ENCODE results near the gene TBL1X. TPM values are rescaled to one million over a fixed set of nuclear protein-coding genes. Genes with fewer than 3 reads are reported as not detected.

TBL1X gene
- total RNA-seq, 1 experiment from 2014 or later: 15.0 TPM

GRCh38 chrX:9635803-9636202 is 170.9 kb downstream of the TBL1X start:
- ChIA-PET CTCF (no interaction called here), POLR2A (no interaction called here)
- Mint-ChIP-seq H3K27ac (ENCODE audit: low read depth, unreplicated experiment) (no peak overlapping the region), H3K4me1 (ENCODE audit: insufficient read depth, unreplicated experiment) (no peaks in the 10 kb centered on the region), H3K27me3 (ENCODE audit: insufficient read depth, unreplicated experiment) (peaks cover 10% of the 10 kb centered on the region), H3K36me3 (ENCODE audit: insufficient read depth, unreplicated experiment) (peaks cover 5% of the 10 kb centered on the region), H3K4me3 (ENCODE audit: unreplicated experiment) (no peak overlapping the region), H3K9me3 (ENCODE audit: unreplicated experiment) (peaks cover 6% of the 10 kb centered on the region)
- intact Hi-C loops (cut with micrococcal nuclease): no loop called here
- no TSS peak for BruUV-seq (replicated peaks)
- TF ChIP-seq CTCF (IDR thresholded peaks at IDR 0.05; ENCODE audit: unreplicated experiment): no peak
- no peak for DNase-seq (ENCODE audit: unreplicated experiment)

- POLR2A ChIA-PET: no interaction called here
- Mint-ChIP-seq H3K4me3 (ENCODE audit: unreplicated experiment) (no peak overlapping the region), H3K27ac (ENCODE audit: low read depth, unreplicated experiment) (no peak overlapping the region), H3K4me1 (ENCODE audit: insufficient read depth, unreplicated experiment) (no peaks in the 10 kb centered on the region), H3K9me3 (ENCODE audit: unreplicated experiment) (no peaks in the 10 kb centered on the region), H3K27me3 (ENCODE audit: insufficient read depth, unreplicated experiment) (no peaks in the 10 kb centered on the region), H3K36me3 (ENCODE audit: insufficient read depth, unreplicated experiment) (peaks cover 1% of the 10 kb centered on the region)
- no peak for DNase-seq (ENCODE audit: unreplicated experiment)
- TF ChIP-seq CTCF (IDR thresholded peaks at IDR 0.05; ENCODE audit: unreplicated experiment): no peak
- CTCF ChIA-PET: interaction anchor here (0.7 kb wide), 2 partner anchors 14 to 328 kb away, joined by 3 read pairs; no protein-coding TSS in a partner anchor
- no TSS peak for BruUV-seq (replicated peaks)
- intact Hi-C loops (cut with micrococcal nuclease): no loop called here
Observed at GRCh38 chrX:9638871-9639270, 174.0 kb downstream of the TBL1X start.

GRCh38 chrX:9642270-9642995 is 177.6 kb downstream of the TBL1X start:
- intact Hi-C loops (cut with micrococcal nuclease): no loop called here
- Mint-ChIP-seq H3K36me3 (ENCODE audit: insufficient read depth, unreplicated experiment) (no peaks in the 10 kb centered on the region), H3K27me3 (ENCODE audit: insufficient read depth, unreplicated experiment) (no peaks in the 10 kb centered on the region), H3K4me3 (ENCODE audit: unreplicated experiment) (no peak overlapping the region), H3K9me3 (ENCODE audit: unreplicated experiment) (no peaks in the 10 kb centered on the region), H3K4me1 (ENCODE audit: insufficient read depth, unreplicated experiment) (no peaks in the 10 kb centered on the region), H3K27ac (ENCODE audit: low read depth, unreplicated experiment) (no peak overlapping the region)
- DNase-seq (ENCODE audit: unreplicated experiment): no peak
- no peak for TF ChIP-seq CTCF (IDR thresholded peaks at IDR 0.05; ENCODE audit: unreplicated experiment)
- ChIA-PET CTCF (interaction anchor here (0.6 kb wide), 1 partner anchor 678 kb away, joined by 3 read pairs; no protein-coding TSS in a partner anchor), POLR2A (no interaction called here)
- BruUV-seq (replicated peaks): no TSS peak

- no peak for DNase-seq (ENCODE audit: unreplicated experiment)
- Mint-ChIP-seq H3K4me1 (ENCODE audit: insufficient read depth, unreplicated experiment) (no peaks in the 10 kb centered on the region), H3K27me3 (ENCODE audit: insufficient read depth, unreplicated experiment) (no peaks in the 10 kb centered on the region), H3K4me3 (ENCODE audit: unreplicated experiment) (no peak overlapping the region), H3K27ac (ENCODE audit: low read depth, unreplicated experiment) (no peak overlapping the region), H3K9me3 (ENCODE audit: unreplicated experiment) (no peaks in the 10 kb centered on the region), H3K36me3 (ENCODE audit: insufficient read depth, unreplicated experiment) (no peaks in the 10 kb centered on the region)
- no TSS peak for BruUV-seq (replicated peaks)
- CTCF ChIA-PET: no interaction called here
- POLR2A ChIA-PET: no interaction called here
- TF ChIP-seq CTCF (IDR thresholded peaks at IDR 0.05; ENCODE audit: unreplicated experiment): no peak
- intact Hi-C loops (cut with micrococcal nuclease): no loop called here
Observed at GRCh38 chrX:9643807-9644206, 178.9 kb downstream of the TBL1X start.
